Endothelial cell of umbilical vein (primary cell): ENCODE data around the gene ATG7. TPM values are rescaled to one million over a fixed set of nuclear protein-coding genes. Genes with fewer than 3 reads are reported as not detected.

Experiments
- BruUV-seq: library from RNA; stranded (reverse); fragments of 400-500 nt; replicated peaks from 2 replicates; lab custom pipeline; 2021; lab: Mats Ljungman, UMichigan
- CTCF ChIA-PET: fragments of 300-600, 350-600 bp; sonication (Branson Sonifier 250); formaldehyde crosslinking; loops from one replicate; lab custom pipeline; 2021; ENCODE audit warnings: antibody characterized with exemption, inconsistent platforms; lab: Charles Lee
- POLR2A ChIA-PET: fragments of 300-600, 350-600 bp; sonication (Branson Sonifier 250); formaldehyde crosslinking; loops from one replicate; lab custom pipeline; 2021; ENCODE audit warnings: antibody characterized with exemption, inconsistent platforms; lab: Charles Lee
- DNase-seq: peaks from one replicate; pipeline ENCODE4 v3.0.0-alpha.2; 2011; ENCODE audit warnings: low read depth, low spot score
- FAIRE-seq: peaks from 2 replicates; lab custom pipeline; 2011; peaks lifted over from hg19 to GRCh38; lab: Jason Lieb, UNC
- H2AFZ ChIP-seq: 2 replicates; pipeline ENCODE4 v1.6.0; 2012; ENCODE audit warnings: low read depth, low read length, control low read depth, inconsistent platforms
- H3K27ac ChIP-seq: 2 replicates; pipeline ENCODE4 v1.5.1; 2011; ENCODE audit warnings: low read depth, mild to moderate bottlenecking, control low read depth, low read length, moderate library complexity; ENCODE audit not compliant: insufficient read depth
- H3K27me3 ChIP-seq, 2 experiments: 2 replicates each; pipeline versions ENCODE4 v1.6.0 to v1.6.1; 2011; ENCODE audit warnings: low read length in 2 of 2, mixed read lengths in 1 of 2; ENCODE audit not compliant: control insufficient read depth in 2 of 2, insufficient read depth in 2 of 2
- H3K36me3 ChIP-seq, 2 experiments: 2 replicates in 1 of 2; 3 replicates in 1 of 2; pipeline ENCODE4 v1.5.1; 2011; ENCODE audit warnings: low read length in 2 of 2, mild to moderate bottlenecking in 1 of 2, moderate library complexity in 1 of 2; ENCODE audit not compliant: control insufficient read depth in 2 of 2, insufficient read depth in 2 of 2; ENCODE audit errors: extremely low read depth in 1 of 2
- H3K4me1 ChIP-seq: 3 replicates; pipeline ENCODE4 v1.5.1; 2011; ENCODE audit warnings: mild to moderate bottlenecking, low read length; ENCODE audit not compliant: control insufficient read depth, insufficient read depth; ENCODE audit errors: extremely low read depth
- H3K4me2 ChIP-seq: 2 replicates; pipeline ENCODE4 v1.6.1; 2011; ENCODE audit warnings: low read length, control low read depth, mixed read lengths; ENCODE audit not compliant: insufficient read depth
- H3K4me3 ChIP-seq, 3 experiments: fragments of 200-600 bp in 1 of 3; sonication (generic), shearing (Covaris generic) in 1 of 3; replicated peaks in 1 of 3; 2 replicates each; pipeline ENCODE4 v1.5.1; 2011 to 2016; ENCODE audit warnings: control low read depth in 3 of 3, low read length in 3 of 3, mild to moderate bottlenecking in 2 of 3, inconsistent platforms in 1 of 3, low read depth in 1 of 3, moderate library complexity in 1 of 3; ENCODE audit not compliant: insufficient read depth in 1 of 3
- H3K79me2 ChIP-seq: 2 replicates; pipeline ENCODE4 v1.6.0; 2012; ENCODE audit warnings: low read length, inconsistent platforms; ENCODE audit not compliant: control insufficient read depth, insufficient read depth
- H3K9ac ChIP-seq: replicated peaks from 2 replicates; pipeline ENCODE3; 2011; ENCODE audit warnings: low read length, control low read depth; ENCODE audit not compliant: insufficient read depth; ENCODE audit errors: extremely low read depth
- H3K9me1 ChIP-seq: replicated peaks from 3 replicates; pipeline ENCODE4 v1.6.0; 2011; ENCODE audit warnings: mild to moderate bottlenecking, low read length; ENCODE audit not compliant: control insufficient read depth, insufficient read depth; ENCODE audit errors: extremely low read depth
- H3K9me3 ChIP-seq: replicated peaks from 2 replicates; pipeline ENCODE4 v1.5.1; 2012; ENCODE audit warnings: low read length, inconsistent platforms; ENCODE audit not compliant: control insufficient read depth, insufficient read depth
- H4K20me1 ChIP-seq: replicated peaks from 2 replicates; pipeline ENCODE3; 2011; ENCODE audit warnings: mild to moderate bottlenecking, low read length; ENCODE audit not compliant: control insufficient read depth, insufficient read depth; ENCODE audit errors: extremely low read depth
- EZH2 ChIP-seq: IDR thresholded peaks from 2 replicates; pipeline ENCODE4 v1.6.1; 2012; ENCODE audit warnings: borderline replicate concordance, low read depth, mild to moderate bottlenecking, moderate library complexity, low read length, inconsistent platforms; ENCODE audit not compliant: severe bottlenecking
- FOS ChIP-seq: IDR thresholded peaks from 2 replicates; pipeline ENCODE4 v1.6.1; 2011; ENCODE audit warnings: mild to moderate bottlenecking, low read length, moderate library complexity, borderline replicate concordance; ENCODE audit not compliant: insufficient read depth
- GATA2 ChIP-seq: IDR thresholded peaks from 2 replicates; pipeline ENCODE4 v1.7.0; 2011; ENCODE audit warnings: low read depth, mild to moderate bottlenecking, moderate library complexity, mixed read lengths, low read length; ENCODE audit not compliant: insufficient read length, insufficient read depth
- JUN ChIP-seq: IDR thresholded peaks from 2 replicates; pipeline ENCODE4 v1.6.1; 2011; ENCODE audit warnings: borderline replicate concordance, low read depth; ENCODE audit not compliant: insufficient read length, insufficient read depth
- MAX ChIP-seq: IDR thresholded peaks from 2 replicates; pipeline ENCODE4 v1.6.1; 2011; ENCODE audit not compliant: insufficient read depth, insufficient read length
- MYC ChIP-seq: IDR thresholded peaks from one replicate; pipeline ENCODE4 v1.6.1; 2011; ENCODE audit warnings: mild to moderate bottlenecking, low read depth, low read length
- POLR2A ChIP-seq: IDR thresholded peaks from 2 replicates; pipeline ENCODE4 v1.6.1; 2012; ENCODE audit warnings: low read depth, mild to moderate bottlenecking, control low read depth, low read length
- POLR2AphosphoS5 ChIP-seq: IDR thresholded peaks from 2 replicates; pipeline ENCODE4 v1.6.1; 2012; ENCODE audit warnings: low read depth, mild to moderate bottlenecking, control low read depth, low read length, moderate library complexity; ENCODE audit not compliant: insufficient read depth
- dilution Hi-C: fragments of 300-500 bp; cut with MboI; formaldehyde crosslinking; loops from one replicate; pipeline ENCODE4 v1.15.0; 2019; ENCODE audit warnings: low sequenced_read_pairs; ENCODE audit not compliant: extremely low pct_ligation_motif_present
- intact Hi-C: fragments of 100-400 bp; cut with micrococcal nuclease; formaldehyde crosslinking; loops from one replicate; pipeline ENCODE4 v1.10.0; 2022
- polyA plus RNA-seq, 4 experiments: library from polyadenylated mRNA; depleted of rRNA in 3 of 4; stranded (reverse) in 3 of 4; unstranded in 1 of 4; fragments of >200 nt; gene quantifications; 2 replicates each; pipeline versions ENCODE4 v1.2.1 to v1.2.3, GENCODE V29; 2011 to 2012; ENCODE audit warnings: missing spikeins in 1 of 4
- total RNA-seq: library from RNA; stranded (reverse); gene quantifications from 2 replicates; pipeline ENCODE4 v1.2.3, GENCODE V29; 2021
- TF ChIP-seq, protein P1 (sequence below), 2 donors: IDR thresholded peaks; 1 replicate in 1 of 2; 2 replicates in 1 of 2; pipeline ENCODE4 v1.5.1; 2011; ENCODE audit warnings: low read length in 2 of 2, mild to moderate bottlenecking in 2 of 2, moderate library complexity in 2 of 2, control low read depth in 1 of 2, inconsistent platforms in 1 of 2, low read depth in 1 of 2; ENCODE audit not compliant: insufficient read depth in 1 of 2; ENCODE audit errors: extremely low read depth in 1 of 2

The ATG7 gene
- total and polyA plus RNA-seq, 2 donors (not counting 3 experiments of a cell fraction or from before 2014, with no cell fraction given): 30.8 to 48.3 TPM

- TF ChIP-seq, protein P1, sequence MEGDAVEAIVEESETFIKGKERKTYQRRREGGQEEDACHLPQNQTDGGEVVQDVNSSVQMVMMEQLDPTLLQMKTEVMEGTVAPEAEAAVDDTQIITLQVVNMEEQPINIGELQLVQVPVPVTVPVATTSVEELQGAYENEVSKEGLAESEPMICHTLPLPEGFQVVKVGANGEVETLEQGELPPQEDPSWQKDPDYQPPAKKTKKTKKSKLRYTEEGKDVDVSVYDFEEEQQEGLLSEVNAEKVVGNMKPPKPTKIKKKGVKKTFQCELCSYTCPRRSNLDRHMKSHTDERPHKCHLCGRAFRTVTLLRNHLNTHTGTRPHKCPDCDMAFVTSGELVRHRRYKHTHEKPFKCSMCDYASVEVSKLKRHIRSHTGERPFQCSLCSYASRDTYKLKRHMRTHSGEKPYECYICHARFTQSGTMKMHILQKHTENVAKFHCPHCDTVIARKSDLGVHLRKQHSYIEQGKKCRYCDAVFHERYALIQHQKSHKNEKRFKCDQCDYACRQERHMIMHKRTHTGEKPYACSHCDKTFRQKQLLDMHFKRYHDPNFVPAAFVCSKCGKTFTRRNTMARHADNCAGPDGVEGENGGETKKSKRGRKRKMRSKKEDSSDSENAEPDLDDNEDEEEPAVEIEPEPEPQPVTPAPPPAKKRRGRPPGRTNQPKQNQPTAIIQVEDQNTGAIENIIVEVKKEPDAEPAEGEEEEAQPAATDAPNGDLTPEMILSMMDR (IDR thresholded peaks at IDR 0.05; ENCODE audit: extremely low read depth in 1 of 2, insufficient read depth in 1 of 2, low read depth in 1 of 2, low read length in 2 of 2): no peak
- TF ChIP-seq MAX (no peak), EZH2 (no peak), GATA2 (no peak), JUN (no peak), MYC (no peak), POLR2AphosphoS5 (no peak), POLR2A (no peak), FOS (no peak)
- Histone ChIP-seq H3K9ac (no peak overlapping the region), H3K9me3 (no peaks in the 10 kb centered on the region), H2AFZ (no peak overlapping the region), H3K27me3 (no peaks in the 10 kb centered on the region), H3K4me3 (no peak overlapping the region), H3K9me1 (peaks cover 4% of the 10 kb centered on the region), H3K36me3 (peaks cover 2 to 8% of the 10 kb centered on the region in 2 experiments), H3K27ac (peak overlapping the region; percentile 41), H4K20me1 (peaks cover 8% of the 10 kb centered on the region), H3K4me2 (no peak overlapping the region), H3K79me2 (peaks cover 81% of the 10 kb centered on the region), H3K4me1 (peaks cover 23% of the 10 kb centered on the region)
- intact Hi-C loops: no loop called here
- dilution Hi-C loops: no loop called here
- DNase-seq (no peak), FAIRE-seq (no peak)
- no TSS peak for BruUV-seq
- CTCF ChIA-PET: interaction anchor here (0.8 to 1.0 kb wide), 2 partner anchors 12 to 32 kb away, joined by 3 read pairs; no protein-coding TSS in a partner anchor
- POLR2A ChIA-PET: no interaction called here
Observed at GRCh38 chr3:11602886-11603527, 330.8 kb downstream of the ATG7 start.
